HPDE6-E6E7 (cell line): ENCODE results near the gene PRSS50.

ENCODE experiments used
- DNase-seq: peaks from one replicate; pipeline ENCODE4 v3.0.0; 2011; ENCODE audit warnings: missing footprints; ENCODE audit errors: extremely low spot score

The PRSS50 gene

GRCh38 chr3:46692566-46692990, 25.1 kb downstream of the PRSS50 start:
- peak; percentile 60 for DNase-seq

GRCh38 chr3:46690798-46691197, 26.9 kb downstream of the PRSS50 start:
- no peak for DNase-seq

GRCh38 chr3:46685446-46685845, 32.2 kb downstream of the PRSS50 start:
- DNase-seq, result no peak

GRCh38 chr3:46684891-46685290, 32.8 kb downstream of the PRSS50 start:
- no peak for DNase-seq

GRCh38 chr3:46682974-46683373, 34.7 kb downstream of the PRSS50 start:
- DNase-seq, result no peak

- DNase-seq, result no peak
Measured at GRCh38 chr3:46681856-46682540, 35.7 kb downstream of the PRSS50 start.

GRCh38 chr3:46681387-46681786, 36.3 kb downstream of the PRSS50 start:
- no peak for DNase-seq

- DNase-seq, result no peak
Measured at GRCh38 chr3:46680298-46680826, 37.3 kb downstream of the PRSS50 start.

- no peak for DNase-seq
Measured at GRCh38 chr3:46679681-46680080, 38.0 kb downstream of the PRSS50 start.

GRCh38 chr3:46678280-46678679, 39.4 kb downstream of the PRSS50 start:
- no peak for DNase-seq

GRCh38 chr3:46677411-46677726, 40.3 kb downstream of the PRSS50 start:
- DNase-seq, result no peak

- DNase-seq, result no peak
Measured at GRCh38 chr3:46676601-46677410, 40.9 kb downstream of the PRSS50 start.

GRCh38 chr3:46675843-46676567, 41.7 kb downstream of the PRSS50 start:
- no peak for DNase-seq

GRCh38 chr3:46675426-46675825, 42.2 kb downstream of the PRSS50 start:
- no peak for DNase-seq

GRCh38 chr3:46674031-46674845, 43.4 kb downstream of the PRSS50 start:
- no peak for DNase-seq

- no peak for DNase-seq
Measured at GRCh38 chr3:46673151-46674030, 44.3 kb downstream of the PRSS50 start.

- DNase-seq, result no peak
Measured at GRCh38 chr3:46672349-46672695, 45.3 kb downstream of the PRSS50 start.

- no peak for DNase-seq
Measured at GRCh38 chr3:46671541-46672348, 45.9 kb downstream of the PRSS50 start.

- no peak for DNase-seq
Measured at GRCh38 chr3:46670891-46671427, 46.7 kb downstream of the PRSS50 start.
